Smooth muscle cell (in vitro differentiated cells): Measurements from ENCODE around the gene TENM4. TPM values are rescaled to one million over a fixed set of nuclear protein-coding genes. Genes with fewer than 3 reads are reported as not detected.

Experiments used
- DNase-seq: peaks from one replicate; lab custom pipeline; 2025; ENCODE audit not compliant: unreplicated experiment; lab: John Stamatoyannopoulos, UW
- H2AFZ ChIP-seq: fragments of 200-600 bp; sonication (generic); 2 replicates; pipeline ENCODE4 v1.6.0; 2016; ENCODE audit warnings: antibody characterized with exemption, low read depth, mild to moderate bottlenecking
- H3F3A ChIP-seq: fragments of 200-600 bp; sonication (generic); 2 replicates; pipeline ENCODE4 v1.6.0; 2017; ENCODE audit warnings: antibody characterized with exemption, low read depth
- H3K27ac ChIP-seq: fragments of 200-600 bp; sonication (generic); 2 replicates; pipeline ENCODE4 v1.5.1; 2016; ENCODE audit warnings: low read depth, mild to moderate bottlenecking
- H3K27me3 ChIP-seq: fragments of 200-600 bp; sonication (generic); 2 replicates; pipeline ENCODE4 v1.6.1; 2016; ENCODE audit warnings: low read depth, mild to moderate bottlenecking
- H3K36me3 ChIP-seq: fragments of 200-600 bp; sonication (generic); 2 replicates; pipeline ENCODE4 v1.5.1; 2016; ENCODE audit warnings: low read depth
- H3K4me1 ChIP-seq: fragments of 200-600 bp; sonication (generic); 2 replicates; pipeline ENCODE4 v1.5.1; 2016; ENCODE audit warnings: low read depth
- H3K4me2 ChIP-seq: fragments of 200-600 bp; sonication (generic); 2 replicates; pipeline ENCODE4 v1.6.0; 2016; ENCODE audit warnings: mild to moderate bottlenecking
- H3K4me3 ChIP-seq: fragments of 200-600 bp; sonication (generic); 2 replicates; pipeline ENCODE4 v1.5.1; 2016; ENCODE audit warnings: mild to moderate bottlenecking
- H3K79me2 ChIP-seq: fragments of 200-600 bp; sonication (generic); 2 replicates; pipeline ENCODE4 v1.6.0; 2016; ENCODE audit warnings: low read depth, mild to moderate bottlenecking
- H3K9ac ChIP-seq: fragments of 200-600 bp; sonication (generic); 2 replicates; pipeline ENCODE4 v1.6.0; 2016; ENCODE audit warnings: low read depth
- H3K9me3 ChIP-seq: fragments of 200-600 bp; sonication (generic); replicated peaks from 2 replicates; pipeline ENCODE4 v1.5.1; 2016; ENCODE audit warnings: low read depth
- H4K20me1 ChIP-seq: fragments of 200-600 bp; sonication (generic); 2 replicates; pipeline ENCODE4 v1.6.0; 2016; ENCODE audit warnings: low read depth
- WGBS: methylation state at CpG from one replicate; pipeline ENCODE4 v1.1.7; 2016; ENCODE audit warnings: low lambda C conversion rate; 5-methylcytosine and 5-hydroxymethylcytosine counted together
- polyA plus RNA-seq: library from polyadenylated mRNA; unstranded; fragments of >200 nt; fragmentation: Nextera tagmentation; extraction: Ambion mirVana; gene quantifications from 2 replicates; pipeline ENCODE4 v1.2.1, GENCODE V29; 2016
- total RNA-seq: library from RNA; depleted of rRNA; stranded (reverse); fragments of >200 nt; gene quantifications from 2 replicates; pipeline ENCODE4 v1.2.3, GENCODE V29; 2014
- TF ChIP-seq, protein P1 (sequence below): fragments of 200-600 bp; sonication (generic); IDR thresholded peaks from 2 replicates; pipeline ENCODE4 v1.5.1; 2017; ENCODE audit warnings: borderline replicate concordance, mild to moderate bottlenecking, antibody characterized with exemption; ENCODE audit not compliant: insufficient read depth, poor library complexity, severe bottlenecking

Gene TENM4
- total and polyA plus RNA-seq, 2 experiments from 2014 or later = 31.6 to 38.2 TPM

GRCh38 chr11:79285756-79286155 is 155.1 kb downstream of the TENM4 start:
- Histone ChIP-seq H3K36me3 (no peaks in the 10 kb centered on the region), H3K4me3 (no peak overlapping the region), H3K27me3 (no peaks in the 10 kb centered on the region), H3K9me3 (no peaks in the 10 kb centered on the region), H3F3A (no peaks in the 10 kb centered on the region), H4K20me1 (peaks cover 10% of the 10 kb centered on the region), H3K27ac (no peak overlapping the region), H3K4me2 (no peak overlapping the region), H2AFZ (no peak overlapping the region), H3K79me2 (no peaks in the 10 kb centered on the region), H3K4me1 (no peaks in the 10 kb centered on the region), H3K9ac (no peak overlapping the region)
- DNase-seq = no peak
- TF ChIP-seq, protein P1, sequence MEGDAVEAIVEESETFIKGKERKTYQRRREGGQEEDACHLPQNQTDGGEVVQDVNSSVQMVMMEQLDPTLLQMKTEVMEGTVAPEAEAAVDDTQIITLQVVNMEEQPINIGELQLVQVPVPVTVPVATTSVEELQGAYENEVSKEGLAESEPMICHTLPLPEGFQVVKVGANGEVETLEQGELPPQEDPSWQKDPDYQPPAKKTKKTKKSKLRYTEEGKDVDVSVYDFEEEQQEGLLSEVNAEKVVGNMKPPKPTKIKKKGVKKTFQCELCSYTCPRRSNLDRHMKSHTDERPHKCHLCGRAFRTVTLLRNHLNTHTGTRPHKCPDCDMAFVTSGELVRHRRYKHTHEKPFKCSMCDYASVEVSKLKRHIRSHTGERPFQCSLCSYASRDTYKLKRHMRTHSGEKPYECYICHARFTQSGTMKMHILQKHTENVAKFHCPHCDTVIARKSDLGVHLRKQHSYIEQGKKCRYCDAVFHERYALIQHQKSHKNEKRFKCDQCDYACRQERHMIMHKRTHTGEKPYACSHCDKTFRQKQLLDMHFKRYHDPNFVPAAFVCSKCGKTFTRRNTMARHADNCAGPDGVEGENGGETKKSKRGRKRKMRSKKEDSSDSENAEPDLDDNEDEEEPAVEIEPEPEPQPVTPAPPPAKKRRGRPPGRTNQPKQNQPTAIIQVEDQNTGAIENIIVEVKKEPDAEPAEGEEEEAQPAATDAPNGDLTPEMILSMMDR = no peak
- 92% methylated on average over 2 of the region's 2 CpGs for WGBS

DNA sequence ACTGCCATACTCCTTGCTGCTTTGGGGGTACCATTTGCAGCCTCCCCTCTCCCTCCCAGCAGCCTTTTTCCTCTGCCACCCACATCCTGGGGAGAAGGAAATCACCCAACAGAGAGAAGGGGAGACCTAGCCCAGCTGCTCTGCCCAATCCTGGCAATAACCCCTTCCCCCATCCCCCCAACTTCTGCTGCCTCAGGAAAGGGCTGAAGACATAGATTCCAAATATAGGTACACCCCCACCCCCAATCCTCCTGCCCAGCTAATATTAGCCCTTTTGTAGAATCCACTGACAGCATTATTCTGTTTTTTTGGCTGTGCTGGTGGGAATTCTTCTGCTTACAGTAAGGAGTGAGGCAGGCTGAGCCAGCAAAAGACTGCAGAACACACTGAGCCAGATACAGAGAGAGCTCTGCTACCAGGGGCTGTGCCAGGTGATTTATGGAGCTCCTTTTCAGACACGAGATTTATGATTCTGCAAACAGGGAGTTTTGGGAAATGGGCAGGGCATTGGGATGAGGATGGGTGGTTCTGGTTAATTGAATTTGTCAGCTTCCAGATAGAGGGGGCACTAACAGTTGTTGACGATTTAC is 164.0 kb downstream of the TENM4 start:
- Histone ChIP-seq H3F3A (peaks cover 4% of the 10 kb centered on the region), H3K79me2 (no peaks in the 10 kb centered on the region), H3K27ac (no peak overlapping the region), H2AFZ (no peak overlapping the region), H4K20me1 (peaks cover 4% of the 10 kb centered on the region), H3K4me1 (peaks cover 8% of the 10 kb centered on the region), H3K27me3 (no peaks in the 10 kb centered on the region), H3K36me3 (no peaks in the 10 kb centered on the region), H3K9ac (no peak overlapping the region), H3K9me3 (no peaks in the 10 kb centered on the region), H3K4me2 (no peak overlapping the region), H3K4me3 (no peak overlapping the region)
- DNase-seq = no peak
- TF ChIP-seq, protein P1 = no peak
- WGBS = 47% methylated on average over 2 of the region's 2 CpGs

- Histone ChIP-seq H3K27ac (no peak overlapping the region), H3K4me1 (peaks cover 14% of the 10 kb centered on the region), H3F3A (peaks cover 4% of the 10 kb centered on the region), H3K9ac (no peak overlapping the region), H3K4me3 (no peak overlapping the region), H2AFZ (no peak overlapping the region), H3K36me3 (no peaks in the 10 kb centered on the region), H3K9me3 (no peaks in the 10 kb centered on the region), H3K27me3 (no peaks in the 10 kb centered on the region), H3K79me2 (no peaks in the 10 kb centered on the region), H3K4me2 (peak overlapping the region; percentile 66), H4K20me1 (peaks cover 4% of the 10 kb centered on the region)
- WGBS = 20% methylated on average over 9 of the region's 9 CpGs
- DNase-seq = no peak
- TF ChIP-seq, protein P1 = no peak
Measured at GRCh38 chr11:79274636-79275331, 166.0 kb downstream of the TENM4 start.
